GM13976 (cell line): ENCODE measurements around the gene MRPL1.

Experiments
- DNase-seq: peaks from one replicate; pipeline ENCODE4 v3.0.0; 2012; ENCODE audit warnings: low spot score
- in situ Hi-C: fragments of 300-500 bp; cut with MboI; formaldehyde crosslinking; loops from one replicate; pipeline ENCODE4 v1.12.0; 2022; ENCODE audit warnings: low sequenced_read_pairs, mixed read lengths, inconsistent platforms; ENCODE audit not compliant: unreplicated experiment
- TF ChIP-seq, protein P1 (sequence below): IDR thresholded peaks from 2 replicates; pipeline ENCODE4 v1.5.1; 2012; ENCODE audit warnings: borderline replicate concordance, mild to moderate bottlenecking; ENCODE audit not compliant: insufficient read depth; ENCODE audit errors: extremely low read depth, missing control alignments, control extremely low read depth

The MRPL1 gene

DNA sequence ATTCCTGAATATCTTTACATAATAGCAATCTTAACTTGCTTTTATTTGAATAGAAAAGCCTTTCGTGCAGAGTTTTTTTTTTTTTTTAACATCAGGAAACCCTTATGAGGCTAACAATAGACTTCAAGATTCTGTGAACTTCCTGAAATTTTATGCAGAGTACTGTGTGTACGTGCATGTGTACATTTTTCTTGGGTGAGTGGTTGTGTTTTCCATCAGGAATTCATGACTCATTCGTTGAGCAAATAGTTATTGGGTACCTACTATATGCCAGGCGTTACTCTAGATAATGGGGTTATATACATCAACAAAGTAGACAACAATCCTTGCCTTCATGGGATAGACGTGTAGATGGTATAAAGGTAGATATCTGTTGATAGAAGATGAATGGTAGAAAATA is 59.1 kb downstream of the MRPL1 start:
- TF ChIP-seq, protein P1, sequence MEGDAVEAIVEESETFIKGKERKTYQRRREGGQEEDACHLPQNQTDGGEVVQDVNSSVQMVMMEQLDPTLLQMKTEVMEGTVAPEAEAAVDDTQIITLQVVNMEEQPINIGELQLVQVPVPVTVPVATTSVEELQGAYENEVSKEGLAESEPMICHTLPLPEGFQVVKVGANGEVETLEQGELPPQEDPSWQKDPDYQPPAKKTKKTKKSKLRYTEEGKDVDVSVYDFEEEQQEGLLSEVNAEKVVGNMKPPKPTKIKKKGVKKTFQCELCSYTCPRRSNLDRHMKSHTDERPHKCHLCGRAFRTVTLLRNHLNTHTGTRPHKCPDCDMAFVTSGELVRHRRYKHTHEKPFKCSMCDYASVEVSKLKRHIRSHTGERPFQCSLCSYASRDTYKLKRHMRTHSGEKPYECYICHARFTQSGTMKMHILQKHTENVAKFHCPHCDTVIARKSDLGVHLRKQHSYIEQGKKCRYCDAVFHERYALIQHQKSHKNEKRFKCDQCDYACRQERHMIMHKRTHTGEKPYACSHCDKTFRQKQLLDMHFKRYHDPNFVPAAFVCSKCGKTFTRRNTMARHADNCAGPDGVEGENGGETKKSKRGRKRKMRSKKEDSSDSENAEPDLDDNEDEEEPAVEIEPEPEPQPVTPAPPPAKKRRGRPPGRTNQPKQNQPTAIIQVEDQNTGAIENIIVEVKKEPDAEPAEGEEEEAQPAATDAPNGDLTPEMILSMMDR, result no peak
- in situ Hi-C loops, result no loop called here
- DNase-seq, result no peak

DNA sequence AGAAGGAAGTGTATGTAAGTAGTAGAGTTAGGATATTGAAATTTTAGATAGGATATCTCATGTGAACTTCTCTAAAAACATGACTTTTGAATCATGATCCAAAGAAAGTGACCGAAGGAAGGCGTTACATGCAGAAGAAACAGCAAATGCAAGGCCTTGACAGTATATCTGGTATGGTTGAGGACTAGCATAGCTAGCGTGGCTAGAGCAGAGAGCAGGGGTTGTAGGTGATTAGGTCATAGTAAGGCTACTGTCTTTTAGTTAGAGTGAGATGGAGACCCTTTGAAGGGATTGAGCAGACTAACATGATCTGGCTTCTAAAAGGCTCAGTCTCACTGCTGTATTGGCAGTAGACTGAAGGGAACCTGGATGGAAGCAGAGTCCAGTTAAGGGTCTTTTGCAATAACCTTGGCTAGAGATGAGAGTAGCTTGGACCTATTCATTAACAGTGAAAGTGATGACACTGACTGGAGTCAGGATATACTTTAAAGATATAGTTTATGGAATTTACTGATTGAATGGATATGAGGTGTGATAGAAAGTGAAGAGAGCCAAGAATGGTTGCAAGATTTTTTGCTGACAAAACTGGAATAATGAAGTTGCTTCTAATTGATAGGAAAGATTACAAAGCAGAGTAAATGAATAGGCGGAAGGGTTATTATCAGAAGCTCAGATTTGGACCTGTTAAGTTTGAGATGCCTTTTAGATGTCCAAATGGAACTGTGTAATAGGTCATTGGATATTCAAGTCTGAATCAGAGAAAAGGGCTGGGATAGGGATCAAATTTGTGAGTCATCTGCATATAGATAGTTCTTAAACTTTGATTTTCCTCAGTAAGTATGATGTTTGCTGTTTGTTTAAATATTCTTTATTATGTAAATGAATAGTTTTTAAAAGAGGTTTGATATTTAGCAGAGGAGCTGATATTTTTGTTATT is 59.8 kb downstream of the MRPL1 start:
- TF ChIP-seq, protein P1, result no peak
- DNase-seq, result no peak
- in situ Hi-C loops, result no loop called here

DNA sequence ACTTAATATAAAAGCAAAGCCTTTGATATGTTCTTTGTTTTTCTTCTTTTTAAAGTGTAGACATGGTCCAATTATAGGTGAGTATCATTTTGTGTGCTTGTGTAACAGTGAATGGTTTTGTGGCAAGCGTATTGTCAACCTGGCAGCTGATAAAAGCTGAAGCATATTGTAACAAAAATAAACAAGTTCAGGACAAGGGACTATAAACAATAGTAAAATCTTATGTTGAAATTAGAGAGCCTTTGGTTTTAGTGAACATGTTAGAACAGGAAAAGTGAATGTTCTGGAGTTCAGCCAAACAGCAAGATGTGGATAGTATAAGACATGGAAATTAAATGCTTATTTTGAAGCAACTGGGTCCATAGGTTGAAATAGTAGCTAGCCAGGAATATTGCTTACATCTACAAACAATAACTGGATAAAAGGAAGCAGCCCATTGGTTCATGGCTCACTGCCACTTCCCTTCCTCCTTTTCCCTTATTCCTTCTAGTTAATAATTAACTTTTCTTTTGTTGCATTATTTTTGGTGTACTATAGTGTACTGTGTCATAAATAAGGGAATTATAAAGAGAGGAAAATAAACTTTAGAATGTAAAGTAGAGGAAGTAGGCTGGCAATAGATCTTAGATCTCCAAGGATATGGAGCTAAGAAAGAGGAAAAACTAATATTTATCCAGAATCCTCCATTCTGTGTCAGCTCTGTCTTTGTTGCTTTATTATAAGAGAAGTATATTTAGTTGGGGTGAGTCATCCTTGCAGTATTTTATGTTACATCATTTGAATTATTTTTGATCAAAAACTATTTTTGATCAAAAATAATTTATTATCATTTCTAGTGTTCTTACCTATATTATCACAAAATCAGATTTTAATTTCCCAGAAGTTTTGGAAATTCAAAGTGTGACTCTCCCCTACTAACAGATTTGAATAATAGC is 65.6 kb downstream of the MRPL1 start:
- TF ChIP-seq, protein P1, result no peak
- in situ Hi-C loops, result no loop called here
- DNase-seq, result no peak

DNA sequence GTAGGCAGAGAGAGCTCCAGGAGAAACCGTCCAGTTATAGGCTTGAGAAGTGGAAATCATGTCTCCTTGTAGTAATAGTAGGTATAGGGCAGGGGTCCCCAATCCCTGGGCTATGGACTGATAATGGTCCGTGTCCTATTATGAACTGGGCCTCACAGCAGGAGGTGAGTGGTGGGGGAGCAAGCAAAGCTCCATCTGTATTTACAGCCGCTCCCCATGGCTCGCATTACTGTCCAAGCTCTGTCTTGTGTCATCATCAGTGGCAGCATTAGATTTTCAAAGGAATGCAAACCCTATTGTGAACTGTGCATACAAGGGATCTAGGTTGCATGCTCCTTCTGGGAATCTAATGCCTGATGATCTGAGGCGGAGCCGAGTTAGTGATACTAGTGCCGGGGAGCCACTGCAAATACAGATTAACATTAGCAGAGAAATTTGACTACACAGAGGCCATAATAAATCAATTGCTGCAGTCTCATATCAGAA is 67.6 kb downstream of the MRPL1 start:
- DNase-seq, result no peak
- in situ Hi-C loops, result no loop called here
- TF ChIP-seq, protein P1, result no peak

DNA sequence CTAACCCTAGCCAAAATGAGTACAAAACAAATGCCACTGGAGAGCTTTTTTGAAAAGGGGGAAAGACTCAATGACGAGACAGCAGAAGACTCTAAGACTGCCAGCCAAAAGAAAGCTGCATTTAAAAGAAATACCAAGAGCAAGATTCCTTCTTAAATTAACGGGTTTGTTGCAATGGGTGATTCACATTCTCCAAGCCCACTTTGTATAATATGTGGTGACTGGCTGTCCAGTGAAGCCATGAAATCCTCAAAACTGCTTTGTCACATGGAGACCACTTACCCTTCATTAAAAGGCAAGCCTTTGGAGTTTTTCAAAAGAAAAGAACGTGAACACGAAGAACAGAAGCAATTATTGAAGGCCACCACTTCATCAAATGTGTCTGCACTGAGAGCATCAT is 68.2 kb downstream of the MRPL1 start:
- TF ChIP-seq, protein P1, result no peak
- in situ Hi-C loops, result no loop called here
- DNase-seq, result no peak

DNA sequence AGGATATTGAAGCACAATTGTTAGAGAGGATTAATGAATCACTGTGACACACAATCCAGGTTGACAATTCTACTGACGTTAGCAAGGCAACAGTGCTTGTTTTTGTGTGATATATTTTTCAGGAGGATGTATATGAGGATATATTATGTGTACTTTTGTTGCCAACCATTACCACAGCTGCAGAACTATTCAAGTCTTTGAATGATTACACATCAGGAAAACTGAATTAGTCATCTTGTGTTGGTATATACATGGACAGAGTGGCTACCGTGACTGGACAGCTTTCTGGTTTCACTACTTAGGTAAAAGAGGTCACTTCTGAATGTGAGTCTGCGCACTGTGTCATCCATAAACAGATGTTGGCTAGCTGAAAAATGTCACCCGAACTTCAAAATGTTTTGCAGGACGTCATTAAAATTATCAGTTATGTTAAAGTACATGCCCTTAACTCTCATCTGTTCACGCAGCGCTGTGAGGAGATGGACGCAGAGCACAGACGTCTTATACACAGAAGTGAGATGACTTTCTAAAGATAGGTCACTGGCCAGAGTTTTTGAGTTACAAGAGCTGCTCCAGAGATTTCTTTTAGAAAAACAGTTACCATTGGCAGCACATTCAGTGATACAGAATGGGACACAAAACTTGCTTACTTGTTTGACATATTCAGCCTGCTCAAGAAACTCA is 69.0 kb downstream of the MRPL1 start:
- no peak for DNase-seq
- TF ChIP-seq, protein P1, result no peak
- in situ Hi-C loops, result no loop called here
